ENCODE measurements around the gene LY6G6D. TPM values are rescaled to one million over a fixed set of nuclear protein-coding genes. Genes with fewer than 3 reads are reported as not detected.

The LY6G6D gene, protein sequence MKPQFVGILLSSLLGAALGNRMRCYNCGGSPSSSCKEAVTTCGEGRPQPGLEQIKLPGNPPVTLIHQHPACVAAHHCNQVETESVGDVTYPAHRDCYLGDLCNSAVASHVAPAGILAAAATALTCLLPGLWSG
- 1 to 10 TPM in 1 of 2 donors, under 1 TPM in 1; 0.67 to 1.3 TPM for polyA plus RNA-seq

DNA sequence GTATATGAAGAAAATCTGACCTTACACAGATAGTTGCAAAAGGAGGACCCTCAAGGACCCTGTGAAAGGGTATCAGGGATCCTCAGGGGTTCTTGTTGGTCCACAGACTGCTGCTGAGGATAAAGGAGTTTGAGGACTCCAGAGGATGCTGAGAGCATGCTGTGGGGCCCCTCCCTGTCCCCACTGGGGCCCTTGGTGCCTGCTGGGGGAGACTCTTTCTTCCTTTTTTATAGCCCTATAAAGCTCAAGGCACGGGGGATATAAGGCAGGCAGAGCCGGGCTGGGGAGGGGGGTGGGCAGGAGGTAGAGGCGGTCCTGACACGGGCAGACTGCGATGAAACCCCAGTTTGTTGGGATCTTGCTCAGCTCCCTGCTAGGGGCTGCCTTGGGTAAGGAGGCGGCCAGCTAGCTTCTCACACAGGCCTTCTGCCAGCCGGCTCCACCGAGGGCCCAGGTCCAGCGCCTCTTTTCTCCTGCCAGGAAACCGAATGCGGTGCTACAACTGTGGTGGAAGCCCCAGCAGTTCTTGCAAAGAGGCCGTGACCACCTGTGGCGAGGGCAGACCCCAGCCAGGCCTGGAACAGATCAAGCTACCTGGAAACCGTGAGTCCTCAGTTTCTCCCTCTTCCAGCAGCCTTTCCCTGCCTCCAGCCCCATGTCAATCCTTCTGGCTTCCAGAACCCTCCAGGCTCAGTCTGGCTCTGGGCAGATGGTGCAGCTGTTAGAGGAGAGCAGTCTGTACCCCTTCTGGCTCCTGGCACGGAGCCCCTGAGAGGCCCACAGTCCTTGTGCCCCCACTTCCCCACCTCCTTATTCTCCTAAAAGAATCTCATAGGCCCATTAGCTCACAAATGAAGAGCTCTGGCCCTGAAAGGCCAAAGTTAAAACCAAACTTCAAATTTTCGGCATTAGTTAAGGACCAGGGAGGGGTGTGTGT is at the start of gene LY6G6D:
TSS of gene LY6G6D (plus strand) at position 327 of the 937 bp plus-strand sequence. CDS start at position 335, 8 bp downstream.
- H3K9me3 ChIP-seq (ENCODE audit: control insufficient read depth in 2 of 2, insufficient read depth in 1 of 2, low read depth in 1 of 2, low read length in 1 of 2), result no peaks in the 10 kb centered on the region
- H3K36me3 ChIP-seq (ENCODE audit: control insufficient read depth in 2 of 2, insufficient read depth in 2 of 2, low read length in 1 of 2), result no peaks in the 10 kb centered on the region
- H3K27me3 ChIP-seq (ENCODE audit: control insufficient read depth in 1 of 2, insufficient read depth in 2 of 2, low read length in 2 of 2), result no peaks in the 10 kb centered on the region
- H3K4me1 ChIP-seq (ENCODE audit: control insufficient read depth in 2 of 2, insufficient read depth in 2 of 2, low read length in 1 of 2), result peaks cover 0 to 44% of the 10 kb centered on the region in 2 donors
- 54 to 60% methylated on average over 15 to 16 of the region's 16 CpGs for WGBS, 2 donors
- peak within 1 kb of the TSS; percentile 8 to 59 for H3K27ac ChIP-seq (ENCODE audit: low read depth in 2 of 2, low read length in 1 of 2)
- no peak within 1 kb of the TSS for H3K4me3 ChIP-seq (ENCODE audit: low read depth in 1 of 2, low read length in 2 of 2)

DNA sequence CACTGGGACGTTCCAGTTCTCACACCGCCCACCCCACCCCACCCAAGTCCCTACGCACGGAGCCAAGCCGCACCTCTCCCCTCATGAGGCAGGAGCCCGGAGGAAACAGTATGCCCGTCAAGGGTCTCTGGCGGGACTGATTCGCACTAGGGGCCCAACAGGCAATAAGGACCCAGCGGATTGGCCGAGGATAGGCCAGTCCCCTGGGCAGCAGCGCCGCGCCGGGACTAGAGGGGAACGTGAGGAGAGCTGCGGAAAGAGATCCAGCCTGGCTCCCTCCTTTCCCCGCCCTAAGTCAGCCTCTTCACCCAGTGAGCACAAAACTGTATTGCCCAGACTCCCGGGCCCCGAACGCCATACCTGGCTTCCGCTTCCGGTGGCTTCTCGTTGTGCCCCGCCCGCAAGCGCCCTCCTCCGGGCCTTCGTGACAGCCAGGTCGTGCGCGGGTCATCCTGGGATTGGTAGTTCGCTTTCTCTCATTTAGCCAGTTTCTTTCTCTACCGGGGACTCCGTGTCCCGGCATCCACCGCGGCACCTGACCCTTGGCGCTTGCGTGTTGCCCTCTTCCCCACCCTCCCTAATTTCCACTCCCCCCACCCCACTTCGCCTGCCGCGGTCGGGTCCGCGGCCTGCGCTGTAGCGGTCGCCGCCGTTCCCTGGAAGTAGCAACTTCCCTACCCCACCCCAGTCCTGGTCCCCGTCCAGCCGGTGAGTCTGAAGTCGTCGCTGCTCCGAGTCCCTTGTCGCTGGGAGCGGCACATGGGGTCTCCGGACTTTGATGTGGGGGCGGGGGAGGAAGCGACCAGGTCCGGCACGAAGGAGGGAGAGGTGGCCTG is 49.4 kb upstream of the LY6G6D start, which contains the start of gene CSNK2B:
TSS of gene CSNK2B (plus strand) at position 580 of the 836 bp plus-strand sequence. CDS start 752 bp downstream, outside the sequence.
- H3K27ac ChIP-seq (ENCODE audit: low read depth in 2 of 2, low read length in 1 of 2), result peak within 1 kb of the TSS; percentile 99 to 100
- peaks cover 23 to 33% of the 10 kb centered on the region in 2 donors for H3K36me3 ChIP-seq (ENCODE audit: control insufficient read depth in 2 of 2, insufficient read depth in 2 of 2, low read length in 1 of 2)
- peak within 1 kb of the TSS; percentile 95 to 98 for H3K4me3 ChIP-seq (ENCODE audit: low read depth in 1 of 2, low read length in 2 of 2)
- no peaks in the 10 kb centered on the region for H3K27me3 ChIP-seq (ENCODE audit: control insufficient read depth in 1 of 2, insufficient read depth in 2 of 2, low read length in 2 of 2)
- 0% methylated on average over 63 of the region's 63 CpGs for WGBS, 2 donors
- H3K9me3 ChIP-seq (ENCODE audit: control insufficient read depth in 2 of 2, insufficient read depth in 1 of 2, low read depth in 1 of 2, low read length in 1 of 2), result no peaks in the 10 kb centered on the region
- peaks cover 5 to 15% of the 10 kb centered on the region in 2 donors for H3K4me1 ChIP-seq (ENCODE audit: control insufficient read depth in 2 of 2, insufficient read depth in 2 of 2, low read length in 1 of 2)

DNA sequence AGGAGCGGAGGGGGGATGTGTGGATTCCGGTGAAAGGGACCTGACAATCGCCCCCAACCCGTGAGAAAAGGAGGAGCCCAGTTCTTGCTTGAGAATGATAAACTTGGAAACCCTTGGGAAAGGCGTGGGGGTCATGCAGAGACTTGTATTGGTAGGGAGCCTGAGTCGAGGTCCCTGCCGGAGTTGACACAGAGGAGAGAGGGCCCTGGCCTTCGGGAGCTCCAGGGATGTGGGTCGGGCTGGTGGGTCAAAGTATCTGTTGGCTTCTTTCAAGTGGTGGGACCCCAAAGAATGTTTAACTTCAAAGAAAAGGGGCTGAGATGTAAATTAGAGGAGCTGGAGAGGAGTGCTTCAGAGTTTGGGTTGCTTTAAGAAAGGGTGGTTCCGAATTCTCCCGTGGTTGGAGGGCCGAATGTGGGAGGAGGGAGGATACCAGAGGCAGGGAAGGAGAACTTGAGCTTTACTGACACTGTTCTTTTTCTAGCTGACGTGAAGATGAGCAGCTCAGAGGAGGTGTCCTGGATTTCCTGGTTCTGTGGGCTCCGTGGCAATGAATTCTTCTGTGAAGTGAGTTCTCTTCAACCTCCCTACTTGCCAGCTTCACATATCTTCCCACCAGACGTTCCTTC is 48.7 kb upstream of the LY6G6D start:
- peaks cover 5 to 15% of the 10 kb centered on the region in 2 donors for H3K4me1 ChIP-seq (ENCODE audit: control insufficient read depth in 2 of 2, insufficient read depth in 2 of 2, low read length in 1 of 2)

DNA sequence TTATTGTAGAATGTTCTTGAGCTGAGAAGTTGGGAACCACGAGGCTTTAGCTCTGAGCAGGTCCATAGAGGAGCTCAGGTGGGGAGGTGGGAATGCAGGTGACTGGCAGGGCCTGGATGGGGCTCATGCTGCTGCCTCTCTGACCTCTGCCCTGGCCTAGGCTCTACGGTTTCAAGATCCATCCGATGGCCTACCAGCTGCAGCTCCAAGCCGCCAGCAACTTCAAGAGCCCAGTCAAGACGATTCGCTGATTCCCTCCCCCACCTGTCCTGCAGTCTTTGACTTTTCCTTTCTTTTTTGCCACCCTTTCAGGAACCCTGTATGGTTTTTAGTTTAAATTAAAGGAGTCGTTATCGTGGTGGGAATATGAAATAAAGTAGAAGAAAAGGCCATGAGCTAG is 45.5 kb upstream of the LY6G6D start, which contains the start of gene LY6G5B:
TSS of gene LY6G5B (plus strand) at position 301 of the 400 bp plus-strand sequence. CDS start 975 bp downstream, outside the sequence.
- Histone ChIP-seq H3K27ac (ENCODE audit: low read depth in 2 of 2, low read length in 1 of 2) (no peak within 1 kb of the TSS), H3K9me3 (ENCODE audit: control insufficient read depth in 2 of 2, insufficient read depth in 1 of 2, low read depth in 1 of 2, low read length in 1 of 2) (no peaks in the 10 kb centered on the region), H3K4me3 (ENCODE audit: low read depth in 1 of 2, low read length in 2 of 2) (no peak within 1 kb of the TSS), H3K4me1 (ENCODE audit: control insufficient read depth in 2 of 2, insufficient read depth in 2 of 2, low read length in 1 of 2) (peaks cover 2 to 7% of the 10 kb centered on the region in 2 donors), H3K36me3 (ENCODE audit: control insufficient read depth in 2 of 2, insufficient read depth in 2 of 2, low read length in 1 of 2) (peaks cover 28 to 45% of the 10 kb centered on the region in 2 donors), H3K27me3 (ENCODE audit: control insufficient read depth in 1 of 2, insufficient read depth in 2 of 2, low read length in 2 of 2) (no peaks in the 10 kb centered on the region)
- WGBS, 2 donors, result 84 to 87% methylated on average over 8 of the region's 8 CpGs

More for the DNA sequence above, 48.7 kb upstream of the LY6G6D start:
- Histone ChIP-seq H3K27me3 (ENCODE audit: control insufficient read depth in 1 of 2, insufficient read depth in 2 of 2, low read length in 2 of 2) (no peaks in the 10 kb centered on the region), H3K36me3 (ENCODE audit: control insufficient read depth in 2 of 2, insufficient read depth in 2 of 2, low read length in 1 of 2) (peaks cover 28 to 40% of the 10 kb centered on the region in 2 donors), H3K27ac (ENCODE audit: low read depth in 2 of 2, low read length in 1 of 2) (peak overlapping the region; percentile 99 to 100), H3K9me3 (ENCODE audit: control insufficient read depth in 2 of 2, insufficient read depth in 1 of 2, low read depth in 1 of 2, low read length in 1 of 2) (no peaks in the 10 kb centered on the region), H3K4me3 (ENCODE audit: low read depth in 1 of 2, low read length in 2 of 2) (peak overlapping the region; percentile 95 to 98)
- 3% methylated on average over 15 of the region's 15 CpGs for WGBS, 2 donors

DNA sequence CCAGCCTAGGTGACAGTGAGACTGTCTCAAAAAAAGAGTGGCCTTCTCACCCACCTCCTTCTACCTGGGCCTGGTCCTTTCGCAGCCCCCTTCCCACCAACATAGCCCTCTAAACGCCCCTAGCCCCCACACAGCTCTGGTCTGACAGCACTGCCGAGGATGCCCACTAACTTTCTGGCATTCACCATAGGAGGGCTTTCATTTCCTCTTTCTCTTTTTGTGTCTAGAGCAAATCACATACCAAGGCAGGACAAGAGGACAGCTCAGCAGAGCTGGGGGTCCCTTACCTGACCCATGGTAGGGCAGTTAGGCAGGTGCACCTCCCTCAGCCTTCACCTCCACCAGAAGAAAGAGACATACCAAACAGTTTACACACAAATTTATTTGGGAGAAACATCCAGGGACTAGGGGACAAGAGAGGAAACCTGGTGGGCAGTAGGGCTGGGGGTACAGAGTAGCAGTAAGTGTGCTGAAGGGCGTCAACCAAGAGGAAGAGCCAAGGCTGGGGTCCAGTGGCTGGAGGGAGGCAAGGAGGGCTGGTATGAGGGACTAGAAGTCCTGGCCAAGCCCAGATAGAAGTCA is 38.7 kb upstream of the LY6G6D start:
- Histone ChIP-seq H3K9me3 (ENCODE audit: control insufficient read depth in 2 of 2, insufficient read depth in 1 of 2, low read depth in 1 of 2, low read length in 1 of 2) (no peaks in the 10 kb centered on the region), H3K4me1 (ENCODE audit: control insufficient read depth in 2 of 2, insufficient read depth in 2 of 2, low read length in 1 of 2) (peaks cover 0 to 3% of the 10 kb centered on the region in 2 donors), H3K27me3 (ENCODE audit: control insufficient read depth in 1 of 2, insufficient read depth in 2 of 2, low read length in 2 of 2) (no peaks in the 10 kb centered on the region), H3K36me3 (ENCODE audit: control insufficient read depth in 2 of 2, insufficient read depth in 2 of 2, low read length in 1 of 2) (peaks cover 0 to 9% of the 10 kb centered on the region in 2 donors), H3K27ac (ENCODE audit: low read depth in 2 of 2, low read length in 1 of 2) (no peak overlapping the region), H3K4me3 (ENCODE audit: low read depth in 1 of 2, low read length in 2 of 2) (no peak overlapping the region)
- WGBS, 2 donors, result 79 to 83% methylated on average over 4 of the region's 4 CpGs

DNA sequence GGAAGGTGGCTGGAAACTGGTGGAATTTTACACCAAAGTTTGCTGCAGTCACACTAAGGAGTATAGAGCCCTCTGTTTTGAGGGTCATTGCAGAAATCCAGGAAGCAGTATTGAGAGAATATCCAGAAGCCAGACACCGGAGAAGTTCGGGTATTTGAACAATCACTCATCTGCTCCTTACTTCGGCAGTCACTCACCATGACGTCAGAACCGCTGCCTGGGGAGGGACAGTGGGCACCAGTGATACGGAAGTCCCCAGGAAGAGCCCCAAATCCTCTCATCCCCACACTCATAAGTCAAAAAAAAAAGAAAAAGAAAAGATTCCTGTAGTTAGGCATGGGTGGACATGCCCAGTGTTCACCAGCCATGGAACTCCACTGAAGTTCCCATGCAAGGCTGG is 38.2 kb upstream of the LY6G6D start:
- Histone ChIP-seq H3K27me3 (ENCODE audit: control insufficient read depth in 1 of 2, insufficient read depth in 2 of 2, low read length in 2 of 2) (no peaks in the 10 kb centered on the region), H3K4me1 (ENCODE audit: control insufficient read depth in 2 of 2, insufficient read depth in 2 of 2, low read length in 1 of 2) (peaks cover 0 to 3% of the 10 kb centered on the region in 2 donors)
- WGBS, 2 donors, result 52 to 66% methylated on average over 6 of the region's 6 CpGs

DNA sequence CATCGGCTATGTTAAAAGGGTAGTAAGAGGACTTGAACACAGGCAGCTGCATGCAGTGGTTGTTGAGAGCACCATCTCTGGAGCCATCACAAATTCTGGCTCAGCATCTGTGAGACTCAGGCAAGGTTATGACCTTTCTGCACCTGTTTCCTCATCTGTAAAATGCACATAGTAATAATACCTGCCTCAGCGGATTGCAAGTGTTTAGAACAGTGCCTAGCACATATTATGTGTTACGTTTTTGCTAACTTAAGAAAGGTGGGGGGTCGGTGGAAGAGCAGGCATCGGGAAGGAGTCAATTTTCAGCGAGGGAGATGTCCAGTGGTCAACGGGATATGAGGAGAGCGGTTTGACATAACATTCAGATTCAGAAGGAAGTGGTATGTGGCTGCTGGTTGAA is 37.2 kb upstream of the LY6G6D start:
- H3K4me1 ChIP-seq (ENCODE audit: control insufficient read depth in 2 of 2, insufficient read depth in 2 of 2, low read length in 1 of 2), result peaks cover 0 to 3% of the 10 kb centered on the region in 2 donors
- no peak overlapping the region for H3K27ac ChIP-seq (ENCODE audit: low read depth in 2 of 2, low read length in 1 of 2)
- no peaks in the 10 kb centered on the region for H3K9me3 ChIP-seq (ENCODE audit: control insufficient read depth in 2 of 2, insufficient read depth in 1 of 2, low read depth in 1 of 2, low read length in 1 of 2)
- H3K4me3 ChIP-seq (ENCODE audit: low read depth in 1 of 2, low read length in 2 of 2), result no peak overlapping the region
- 70 to 79% methylated on average over 8 of the region's 8 CpGs for WGBS, 2 donors
- H3K27me3 ChIP-seq (ENCODE audit: control insufficient read depth in 1 of 2, insufficient read depth in 2 of 2, low read length in 2 of 2), result no peaks in the 10 kb centered on the region
- no peaks in the 10 kb centered on the region for H3K36me3 ChIP-seq (ENCODE audit: control insufficient read depth in 2 of 2, insufficient read depth in 2 of 2, low read length in 1 of 2)

More for the DNA sequence above, 38.2 kb upstream of the LY6G6D start:
- H3K27ac ChIP-seq (ENCODE audit: low read depth in 2 of 2, low read length in 1 of 2), result no peak overlapping the region
- no peaks in the 10 kb centered on the region for H3K9me3 ChIP-seq (ENCODE audit: control insufficient read depth in 2 of 2, insufficient read depth in 1 of 2, low read depth in 1 of 2, low read length in 1 of 2)
- H3K4me3 ChIP-seq (ENCODE audit: low read depth in 1 of 2, low read length in 2 of 2), result no peak overlapping the region
- peaks cover 0 to 5% of the 10 kb centered on the region in 2 donors for H3K36me3 ChIP-seq (ENCODE audit: control insufficient read depth in 2 of 2, insufficient read depth in 2 of 2, low read length in 1 of 2)

DNA sequence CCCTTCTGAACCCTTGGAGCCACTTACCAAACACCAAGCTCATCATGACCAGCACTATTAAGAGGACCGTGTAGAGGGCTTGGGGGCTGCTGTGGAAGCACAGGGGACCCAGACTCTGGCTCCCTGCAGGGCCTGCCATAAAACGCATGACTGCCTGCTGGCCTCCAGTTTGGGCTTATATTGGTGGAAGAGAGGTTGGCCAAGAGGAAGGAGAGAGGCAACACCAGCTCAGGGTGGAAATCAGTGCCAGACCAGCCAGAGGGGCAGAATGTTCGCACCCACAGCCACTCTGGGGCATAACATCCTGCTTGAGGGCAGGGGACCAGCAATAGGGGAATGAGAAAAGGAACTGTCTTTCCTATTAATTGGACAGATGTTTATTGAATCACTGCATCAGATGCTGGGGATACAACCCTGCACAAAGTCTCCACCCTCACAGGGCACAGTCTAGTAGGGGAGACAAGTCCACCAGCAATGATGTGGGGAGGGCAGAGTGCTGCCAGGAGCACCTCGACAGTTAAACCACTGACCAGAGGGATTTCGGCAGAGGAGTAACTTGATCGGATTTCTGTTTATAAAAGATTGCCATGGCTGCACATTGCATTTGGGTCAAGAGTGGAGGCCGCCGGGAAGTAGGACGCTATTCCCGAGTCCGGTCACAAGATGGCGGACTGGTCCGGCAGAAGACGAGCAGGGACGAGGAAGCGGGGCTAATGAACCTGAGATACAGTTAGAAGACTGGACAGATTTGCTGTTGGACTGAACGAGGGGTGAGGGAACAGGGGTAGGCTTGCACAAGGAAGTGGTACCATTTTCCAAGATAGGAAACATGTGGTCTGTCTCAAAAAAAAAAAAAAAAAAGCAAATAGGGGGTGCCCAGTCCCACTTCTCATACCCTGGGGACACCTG is 34.7 kb upstream of the LY6G6D start, which contains the start of gene LY6G5C:
TSS of gene LY6G5C (minus strand) at position 842 of the 909 bp plus-strand sequence. CDS start at position 148, 694 bp downstream.
- peaks cover 2 to 3% of the 10 kb centered on the region in 2 donors for H3K36me3 ChIP-seq (ENCODE audit: control insufficient read depth in 2 of 2, insufficient read depth in 2 of 2, low read length in 1 of 2)
- H3K4me1 ChIP-seq (ENCODE audit: control insufficient read depth in 2 of 2, insufficient read depth in 2 of 2, low read length in 1 of 2), result peaks cover 0 to 5% of the 10 kb centered on the region in 2 donors
- H3K27me3 ChIP-seq (ENCODE audit: control insufficient read depth in 1 of 2, insufficient read depth in 2 of 2, low read length in 2 of 2), result no peaks in the 10 kb centered on the region
- peak within 1 kb of the TSS; percentile 51 to 54 for H3K4me3 ChIP-seq (ENCODE audit: low read depth in 1 of 2, low read length in 2 of 2)
- H3K27ac ChIP-seq (ENCODE audit: low read depth in 2 of 2, low read length in 1 of 2), result peak within 1 kb of the TSS; percentile 63 to 80
- WGBS, 2 donors, result 11% methylated on average over 17 of the region's 17 CpGs
- no peaks in the 10 kb centered on the region for H3K9me3 ChIP-seq (ENCODE audit: control insufficient read depth in 2 of 2, insufficient read depth in 1 of 2, low read depth in 1 of 2, low read length in 1 of 2)

All from esophagus (tissue), 2 donors.